Activated CD4-positive, alpha-beta T cell treated with anti-CD3 and anti-CD28 coated beads, Interleukin-2, amount 10 ng/mL, durations not matched to agents 24 days and 14 days (primary cell): ENCODE data around the gene FAM117B. TPM values are rescaled to one million over a fixed set of nuclear protein-coding genes. Genes with fewer than 3 reads are reported as not detected.
A peak's percentile ranks its signal among the peaks of the same experiment; 100 is the strongest.
"Not testable (repeated sequence)": the region's sequence is repeated elsewhere in the genome, so short reads cannot be mapped to it uniquely, and the experiment has no call there.

ENCODE experiments used
- DNase-seq: peaks from one replicate; pipeline ENCODE4 v3.0.0; 2022
- H3K27ac Mint-ChIP-seq: one replicate; pipeline ENCODE4 v1.8.0; 2022; ENCODE audit warnings: mild to moderate bottlenecking, mixed read lengths
- H3K27me3 Mint-ChIP-seq: one replicate; pipeline ENCODE4 v1.8.0; 2022; ENCODE audit warnings: mixed read lengths
- H3K36me3 Mint-ChIP-seq: one replicate; pipeline ENCODE4 v1.8.0; 2022; ENCODE audit warnings: low read depth, mild to moderate bottlenecking, mixed read lengths
- H3K4me1 Mint-ChIP-seq: one replicate; pipeline ENCODE4 v1.8.0; 2021; ENCODE audit warnings: mixed read lengths
- H3K4me3 Mint-ChIP-seq: one replicate; pipeline ENCODE4 v1.8.0; 2022; ENCODE audit warnings: mild to moderate bottlenecking, moderate library complexity, mixed read lengths
- H3K9me3 Mint-ChIP-seq: one replicate; pipeline ENCODE4 v1.8.0; 2021; ENCODE audit warnings: mixed read lengths
- intact Hi-C: fragments of 100-400 bp; cut with micrococcal nuclease; formaldehyde crosslinking; loops from one replicate; pipeline ENCODE4 v1.15.1; 2023
- total RNA-seq: library from RNA; stranded (reverse); gene quantifications from 2 replicates; pipeline ENCODE4 v1.2.3, GENCODE V29; 2022

Gene FAM117B
- total RNA-seq, 1 donor from 2014 or later, result 14.5 TPM

- no peak overlapping the region for H3K27ac Mint-ChIP-seq
Measured at GRCh38 chr2:202657876-202658275, 23.1 kb downstream of the FAM117B start.

GRCh38 chr2:202660796-202661195, 26.0 kb downstream of the FAM117B start:
- Mint-ChIP-seq H3K4me1 (peaks cover 26% of the 10 kb centered on the region), H3K4me3 (no peak overlapping the region), H3K27me3 (no peaks in the 10 kb centered on the region), H3K9me3 (no peaks in the 10 kb centered on the region), H3K36me3 (peaks cover 8% of the 10 kb centered on the region), H3K27ac (no peak overlapping the region)
- peak; percentile 40 for DNase-seq
- intact Hi-C loops, result no loop called here

More at GRCh38 chr2:202657876-202658275, 23.1 kb downstream of the FAM117B start:
- Mint-ChIP-seq H3K36me3 (peaks cover 8% of the 10 kb centered on the region), H3K27me3 (no peaks in the 10 kb centered on the region), H3K4me3 (no peak overlapping the region), H3K9me3 (no peaks in the 10 kb centered on the region), H3K4me1 (peaks cover 31% of the 10 kb centered on the region)
- intact Hi-C loops, result loop anchor here (2.0 kb wide), 1 partner anchor 15 kb away; no protein-coding TSS in a partner anchor
- no peak for DNase-seq

- peak overlapping the region; percentile 75 for H3K4me3 Mint-ChIP-seq
- H3K27me3 Mint-ChIP-seq, result no peaks in the 10 kb centered on the region
- DNase-seq, result no peak
- peaks cover 6% of the 10 kb centered on the region for H3K9me3 Mint-ChIP-seq
- peaks cover 39% of the 10 kb centered on the region for H3K4me1 Mint-ChIP-seq
- intact Hi-C loops, result loop anchor here (2.0 kb wide), 1 partner anchor 17 kb away; no protein-coding TSS in a partner anchor
- peaks cover 6% of the 10 kb centered on the region for H3K36me3 Mint-ChIP-seq
- H3K27ac Mint-ChIP-seq, result peak overlapping the region; percentile 85
Measured at GRCh38 chr2:202669841-202670240, 35.1 kb downstream of the FAM117B start.

GRCh38 chr2:202671317-202672035, 36.7 kb downstream of the FAM117B start:
- H3K4me1 Mint-ChIP-seq, result peaks cover 33% of the 10 kb centered on the region
- peaks cover 9% of the 10 kb centered on the region for H3K9me3 Mint-ChIP-seq
- peaks cover 8% of the 10 kb centered on the region for H3K36me3 Mint-ChIP-seq
- no peak overlapping the region for H3K27ac Mint-ChIP-seq
- H3K4me3 Mint-ChIP-seq, result no peak overlapping the region
- intact Hi-C loops, result loop anchor here (2.0 kb wide), 1 partner anchor 15 kb away; no protein-coding TSS in a partner anchor
- no peaks in the 10 kb centered on the region for H3K27me3 Mint-ChIP-seq
- DNase-seq, result no peak

- H3K27ac Mint-ChIP-seq, H3K4me3 Mint-ChIP-seq, intact Hi-C loops, H3K27me3 Mint-ChIP-seq, H3K9me3 Mint-ChIP-seq, DNase-seq: not testable (repeated sequence)
- Mint-ChIP-seq H3K4me1 (peaks cover 16% of the 10 kb centered on the region), H3K36me3 (peaks cover 20% of the 10 kb centered on the region)
Measured at GRCh38 chr2:202675097-202675496, 40.3 kb downstream of the FAM117B start.

- H3K27ac Mint-ChIP-seq, result no peak overlapping the region
- peaks cover 11% of the 10 kb centered on the region for H3K9me3 Mint-ChIP-seq
- intact Hi-C loops, result no loop called here
Measured at GRCh38 chr2:202679980-202680379, 45.2 kb downstream of the FAM117B start.

GRCh38 chr2:202680512-202680911, 45.7 kb downstream of the FAM117B start:
- no peak for DNase-seq
- H3K27ac Mint-ChIP-seq, result no peak overlapping the region
- H3K36me3 Mint-ChIP-seq, result peaks cover 15% of the 10 kb centered on the region
- H3K4me1 Mint-ChIP-seq, result peaks cover 3% of the 10 kb centered on the region
- H3K4me3 Mint-ChIP-seq, result no peak overlapping the region
- H3K27me3 Mint-ChIP-seq, result no peaks in the 10 kb centered on the region
- intact Hi-C loops, result no loop called here
- H3K9me3 Mint-ChIP-seq, result peaks cover 8% of the 10 kb centered on the region

More at GRCh38 chr2:202679980-202680379, 45.2 kb downstream of the FAM117B start:
- H3K4me3 Mint-ChIP-seq, result no peak overlapping the region
- peak; percentile 33 for DNase-seq
- peaks cover 5% of the 10 kb centered on the region for H3K4me1 Mint-ChIP-seq
- no peaks in the 10 kb centered on the region for H3K27me3 Mint-ChIP-seq
- peaks cover 17% of the 10 kb centered on the region for H3K36me3 Mint-ChIP-seq

GRCh38 chr2:202681688-202682205, 47.0 kb downstream of the FAM117B start:
- no peak overlapping the region for H3K27ac Mint-ChIP-seq
- H3K9me3 Mint-ChIP-seq, result peaks cover 7% of the 10 kb centered on the region
- H3K4me3 Mint-ChIP-seq, result no peak overlapping the region
- no peak for DNase-seq
- intact Hi-C loops, result no loop called here
- H3K27me3 Mint-ChIP-seq, result no peaks in the 10 kb centered on the region
- peaks cover 2% of the 10 kb centered on the region for H3K4me1 Mint-ChIP-seq
- H3K36me3 Mint-ChIP-seq, result peaks cover 13% of the 10 kb centered on the region

GRCh38 chr2:202682274-202682673, 47.5 kb downstream of the FAM117B start:
- Mint-ChIP-seq H3K9me3 (peaks cover 7% of the 10 kb centered on the region), H3K27me3 (no peaks in the 10 kb centered on the region), H3K4me1 (peaks cover 2% of the 10 kb centered on the region), H3K4me3 (no peak overlapping the region), H3K36me3 (peaks cover 12% of the 10 kb centered on the region), H3K27ac (no peak overlapping the region)
- intact Hi-C loops, result no loop called here
- DNase-seq, result no peak

GRCh38 chr2:202687276-202687675, 52.5 kb downstream of the FAM117B start:
- Mint-ChIP-seq H3K4me3 (no peak overlapping the region), H3K9me3 (no peaks in the 10 kb centered on the region), H3K27me3 (no peaks in the 10 kb centered on the region), H3K4me1 (peaks cover 6% of the 10 kb centered on the region), H3K27ac (no peak overlapping the region), H3K36me3 (no peaks in the 10 kb centered on the region)
- DNase-seq, result no peak
- intact Hi-C loops, result loop anchor here (2.0 kb wide), 1 partner anchor 16 kb away; no protein-coding TSS in a partner anchor

GRCh38 chr2:202689459-202689858, 54.7 kb downstream of the FAM117B start:
- Mint-ChIP-seq H3K27ac (no peak overlapping the region), H3K36me3 (no peaks in the 10 kb centered on the region), H3K27me3 (no peaks in the 10 kb centered on the region), H3K4me3 (no peak overlapping the region), H3K4me1 (peaks cover 9% of the 10 kb centered on the region), H3K9me3 (no peaks in the 10 kb centered on the region)
- intact Hi-C loops, result no loop called here
- DNase-seq, result no peak

GRCh38 chr2:202689898-202690297, 55.1 kb downstream of the FAM117B start:
- H3K27me3 Mint-ChIP-seq, result no peaks in the 10 kb centered on the region
- intact Hi-C loops, result no loop called here
- H3K4me1 Mint-ChIP-seq, result peaks cover 9% of the 10 kb centered on the region
- H3K9me3 Mint-ChIP-seq, result no peaks in the 10 kb centered on the region
- H3K27ac Mint-ChIP-seq, result no peak overlapping the region
- no peak for DNase-seq
- H3K36me3 Mint-ChIP-seq, result no peaks in the 10 kb centered on the region
- no peak overlapping the region for H3K4me3 Mint-ChIP-seq

GRCh38 chr2:202690321-202690900, 55.6 kb downstream of the FAM117B start:
- Mint-ChIP-seq H3K4me1 (peaks cover 9% of the 10 kb centered on the region), H3K4me3 (no peak overlapping the region), H3K36me3 (no peaks in the 10 kb centered on the region), H3K27ac (peak overlapping the region; percentile 12), H3K9me3 (no peaks in the 10 kb centered on the region), H3K27me3 (no peaks in the 10 kb centered on the region)
- intact Hi-C loops, result no loop called here
- no peak for DNase-seq

GRCh38 chr2:202693503-202693902, 58.7 kb downstream of the FAM117B start:
- H3K9me3 Mint-ChIP-seq, result no peaks in the 10 kb centered on the region
- H3K27me3 Mint-ChIP-seq, result no peaks in the 10 kb centered on the region
- H3K27ac Mint-ChIP-seq, result no peak overlapping the region
- peaks cover 11% of the 10 kb centered on the region for H3K4me1 Mint-ChIP-seq
- peaks cover 9% of the 10 kb centered on the region for H3K36me3 Mint-ChIP-seq
- intact Hi-C loops, result no loop called here
- DNase-seq, result no peak
- H3K4me3 Mint-ChIP-seq, result no peak overlapping the region
